Endometrium (tissue), 2 donors: Measurements from ENCODE around the gene GAB2.

Experiments
- FAIRE-seq: peaks from 2 replicates; lab custom pipeline; 2012; peaks lifted over from hg19 to GRCh38; lab: Jason Lieb, UNC
- donor health status: control.
- donor health status: control.

The GAB2 gene

GRCh38 chr11:78201096-78201818, 216.4 kb downstream of the GAB2 start:
- no peak for FAIRE-seq

GRCh38 chr11:78200553-78200952, 217.1 kb downstream of the GAB2 start:
- no peak for FAIRE-seq

DNA sequence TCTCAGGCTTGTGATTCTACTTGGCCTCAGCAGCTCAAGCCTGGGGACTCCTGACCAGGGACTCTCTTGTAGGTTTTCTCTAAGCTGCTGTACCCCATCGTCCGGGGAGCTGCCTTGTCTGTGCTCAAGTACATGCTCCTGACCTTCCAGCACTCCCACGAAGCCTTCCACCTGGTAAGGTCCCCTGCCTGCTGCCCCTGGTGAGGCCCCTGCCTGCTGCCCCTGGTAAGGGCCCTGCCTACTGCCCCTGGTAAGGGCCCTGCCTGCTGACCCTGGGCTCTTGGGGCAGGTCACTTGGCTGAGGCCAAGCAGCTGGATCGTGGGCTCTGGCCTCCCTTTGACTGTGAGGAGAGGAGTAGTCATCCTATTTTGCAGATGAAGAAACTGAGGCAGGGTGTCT, 217.6 kb downstream of the GAB2 start:
- FAIRE-seq, result no peak

DNA sequence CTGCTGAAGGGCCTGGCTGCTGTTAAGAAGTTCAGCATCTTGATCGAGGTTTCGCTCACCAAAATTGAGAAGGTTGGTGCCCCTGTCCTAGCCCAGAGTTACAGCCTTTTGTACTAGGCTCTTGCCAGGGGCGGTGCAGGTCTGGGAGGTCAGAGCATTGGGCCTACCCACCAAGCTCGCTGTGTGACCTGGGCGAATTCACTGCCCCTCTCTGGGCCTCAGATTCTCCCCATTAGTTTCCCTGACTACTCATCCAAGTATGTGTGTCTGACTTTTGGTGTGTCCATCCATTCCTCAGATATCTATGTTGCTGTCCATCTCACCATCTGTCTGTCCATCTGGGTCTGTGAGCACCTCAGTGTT, 218.0 kb downstream of the GAB2 start:
- no peak for FAIRE-seq

DNA sequence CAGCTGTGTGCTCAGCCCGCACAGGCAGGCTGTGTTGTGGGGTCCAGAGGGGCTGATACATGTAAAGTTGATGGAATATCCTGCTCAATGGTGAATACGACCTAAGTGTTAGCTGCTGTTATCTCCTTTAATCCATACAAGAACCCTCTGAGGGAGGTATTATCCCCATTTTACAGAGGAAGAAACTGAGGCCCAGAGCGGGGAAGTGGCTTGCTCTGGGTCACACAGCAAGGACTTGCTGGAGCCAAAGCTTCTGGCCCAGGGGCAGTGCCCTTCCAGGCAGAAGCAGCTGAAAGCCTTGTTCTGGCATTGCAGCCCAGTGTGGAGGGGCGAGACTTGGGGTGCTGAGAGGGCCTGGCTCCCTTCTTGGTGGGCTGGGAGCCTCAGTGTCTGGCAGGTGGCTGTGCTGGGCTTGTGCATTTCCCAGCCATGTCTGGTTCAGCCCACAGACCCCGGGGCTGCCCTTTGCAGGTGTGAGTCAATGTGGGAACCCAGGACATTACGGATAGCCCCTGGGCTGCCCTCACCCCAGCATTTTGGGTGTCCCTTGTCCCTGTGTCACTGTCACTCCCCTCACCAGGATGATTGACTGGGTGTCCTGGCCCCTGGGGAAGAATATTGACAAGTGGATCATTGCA, 218.5 kb downstream of the GAB2 start:
- FAIRE-seq, result no peak

- no peak for FAIRE-seq
Measured at GRCh38 chr11:78197816-78198215, 219.8 kb downstream of the GAB2 start.

DNA sequence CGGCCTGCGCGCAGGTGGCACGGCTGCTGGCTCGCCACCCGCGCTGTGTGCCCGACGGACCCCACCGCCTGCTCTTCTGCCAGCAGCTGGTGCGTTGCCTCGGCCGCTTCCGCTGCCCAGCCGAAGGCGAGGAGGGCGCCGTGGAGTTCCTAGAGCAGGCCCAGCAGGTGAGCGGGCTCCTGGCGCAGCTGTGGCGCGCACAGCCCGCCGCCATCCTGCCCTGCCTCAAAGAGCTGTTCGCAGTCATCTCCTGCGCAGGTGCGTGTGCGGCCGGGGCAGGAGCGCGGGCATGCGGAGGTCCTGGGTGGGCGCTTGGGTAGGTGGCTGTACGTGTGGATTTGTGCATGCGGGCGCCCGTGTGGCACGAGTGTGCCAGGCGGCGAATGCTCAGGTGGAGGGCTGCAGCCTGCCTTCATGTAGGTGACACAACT, 220.9 kb downstream of the GAB2 start:
- no peak for FAIRE-seq

DNA sequence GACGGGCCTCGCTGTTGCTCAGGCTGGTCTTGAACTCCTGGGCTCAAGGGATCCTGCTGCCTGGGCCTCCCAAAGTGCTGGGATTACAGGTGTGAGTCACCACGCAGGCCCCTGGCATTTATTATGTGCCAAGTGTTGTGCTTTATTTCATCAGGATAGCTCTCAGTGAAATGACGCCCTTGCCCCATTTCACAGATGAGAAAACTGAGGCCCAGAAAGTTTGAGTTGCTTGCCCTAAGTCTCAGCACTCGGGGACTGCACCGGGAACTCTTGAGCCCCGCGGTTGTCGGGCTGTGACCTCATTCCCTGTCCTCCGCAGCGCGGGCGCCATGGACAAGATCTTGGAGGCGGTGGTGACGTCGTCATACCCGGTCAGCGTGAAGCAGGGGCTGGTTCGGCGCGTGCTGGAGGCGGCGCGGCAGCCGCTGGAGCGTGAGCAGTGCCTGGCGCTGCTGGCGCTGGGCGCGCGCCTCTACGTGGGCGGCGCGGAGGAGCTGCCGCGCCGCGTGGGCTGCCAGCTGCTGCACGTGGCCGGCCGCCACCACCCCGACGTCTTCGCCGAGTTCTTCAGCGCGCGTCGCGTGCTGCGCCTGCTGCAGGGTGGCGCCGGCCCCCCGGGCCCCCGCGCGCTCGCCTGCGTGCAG, 221.6 kb downstream of the GAB2 start:
- no peak for FAIRE-seq

GRCh38 chr11:78194490-78194889, 223.1 kb downstream of the GAB2 start:
- no peak for FAIRE-seq

DNA sequence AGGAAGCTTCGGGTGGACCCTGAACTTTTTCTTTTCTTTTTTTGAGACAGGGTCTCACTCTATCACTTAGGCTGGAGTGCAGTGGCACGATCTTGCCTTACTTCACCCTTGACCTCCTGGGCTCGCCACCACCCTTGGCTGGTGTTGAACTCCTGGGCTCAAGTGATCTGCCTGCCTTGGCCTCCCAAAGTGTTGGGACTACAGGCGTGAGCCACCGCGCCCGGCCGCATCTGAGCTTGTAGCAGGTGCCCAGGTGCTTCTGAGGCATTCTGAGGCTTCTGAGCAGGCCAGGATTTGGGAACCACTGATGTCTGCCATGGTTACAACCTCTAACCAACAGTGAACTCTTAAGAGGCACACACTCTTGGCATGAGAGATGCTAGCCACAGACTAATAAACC, 223.8 kb downstream of the GAB2 start:
- FAIRE-seq, result no peak

DNA sequence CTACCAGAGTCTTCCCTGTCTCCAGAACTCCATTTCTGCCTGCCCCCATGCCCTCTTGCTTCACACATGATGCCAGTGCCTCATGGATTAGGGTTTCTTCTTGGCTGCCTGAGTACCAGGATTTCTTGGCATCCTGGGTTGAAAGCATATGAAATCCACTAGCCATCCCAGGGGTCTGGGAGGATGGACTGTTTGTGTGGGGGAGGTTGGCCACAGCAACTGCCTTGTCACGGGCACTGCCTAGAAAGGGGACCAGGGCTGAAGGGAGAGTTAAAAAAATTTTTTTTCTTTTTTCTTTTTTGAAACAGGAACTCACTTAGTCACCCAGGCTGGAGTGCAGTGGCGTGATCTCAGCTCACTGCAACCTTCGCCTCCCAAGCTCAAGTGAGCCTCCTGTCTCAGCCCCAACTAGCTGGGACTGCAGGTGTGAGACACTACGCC, 224.7 kb downstream of the GAB2 start:
- no peak for FAIRE-seq

- no peak for FAIRE-seq
Measured at GRCh38 chr11:78192223-78192719, 225.3 kb downstream of the GAB2 start.

GRCh38 chr11:78190871-78191538, 226.6 kb downstream of the GAB2 start:
- no peak for FAIRE-seq

GRCh38 chr11:78190374-78190773, 227.2 kb downstream of the GAB2 start:
- no peak for FAIRE-seq

DNA sequence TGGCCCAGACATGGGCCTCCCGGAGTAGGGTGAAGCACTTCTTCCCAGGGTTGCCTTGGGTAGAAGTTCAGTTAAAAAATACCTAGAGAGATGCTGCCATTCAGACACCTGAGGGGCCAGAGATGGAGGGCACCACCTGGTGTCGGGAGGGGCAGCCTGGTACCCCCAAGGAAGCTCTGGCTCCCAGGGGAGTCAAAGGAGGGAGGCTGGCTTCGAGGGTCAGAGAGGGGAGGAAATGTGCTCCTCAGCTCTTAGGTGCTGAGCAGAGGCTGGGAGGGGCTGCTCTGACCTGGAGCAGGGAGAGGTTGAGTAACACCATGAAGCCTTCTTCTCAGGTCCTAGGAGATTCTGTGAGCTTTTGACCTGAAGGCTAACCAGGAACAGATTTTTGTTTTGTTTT, 227.8 kb downstream of the GAB2 start:
- no peak for FAIRE-seq

- FAIRE-seq, result no peak
Measured at GRCh38 chr11:78189174-78189724, 228.4 kb downstream of the GAB2 start.

DNA sequence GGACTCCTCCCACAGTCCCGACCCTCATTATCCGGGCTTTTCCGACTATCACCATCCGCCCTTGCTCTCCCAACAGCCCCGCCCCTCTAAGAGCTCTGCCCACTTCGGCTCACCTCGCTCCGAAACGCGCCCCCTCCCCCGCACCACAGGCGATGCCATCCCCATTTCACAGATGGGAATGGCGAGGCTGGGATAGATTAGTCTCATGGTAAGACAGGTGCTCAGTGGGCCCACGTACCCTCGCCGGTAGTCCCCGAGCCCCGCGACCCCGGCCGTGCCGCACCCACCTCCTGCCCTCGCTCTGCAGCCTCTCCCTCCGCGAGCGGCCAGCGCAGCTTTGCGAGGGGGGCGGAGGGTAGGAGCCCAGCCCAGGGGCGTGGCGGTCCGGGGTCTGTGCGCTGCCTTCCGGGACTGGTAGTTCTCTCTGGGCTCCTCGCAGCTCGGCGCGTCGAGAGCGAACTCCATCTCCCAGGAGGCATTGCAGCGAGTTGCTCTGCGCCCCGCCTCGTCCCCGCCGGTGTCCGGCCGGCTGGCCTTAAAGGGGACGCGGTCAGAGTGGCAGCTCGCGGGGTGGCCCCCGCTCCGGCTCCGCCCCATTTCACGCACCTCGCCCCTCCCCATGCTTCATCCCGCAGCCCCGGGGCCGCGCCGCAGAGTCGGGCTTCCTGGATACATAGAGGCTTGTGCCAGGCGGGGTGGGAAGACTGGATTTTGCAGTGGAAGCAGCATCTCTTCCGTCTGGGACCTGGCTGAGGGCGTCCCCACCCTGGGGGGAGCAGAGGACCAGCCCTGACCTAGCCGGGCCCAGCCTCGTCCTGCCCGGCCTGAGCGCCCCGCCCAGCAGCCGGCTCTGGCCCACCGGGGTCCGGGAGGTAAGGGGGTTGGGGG, 229.1 kb downstream of the GAB2 start, which contains the start of the genes KCTD21 and USP35:
TSS of gene KCTD21 (minus strand) at position 341 of the 888 bp plus-strand sequence. CDS start 14,072 bp downstream, outside the sequence.
TSS of gene USP35 (plus strand) at position 634 of the 888 bp plus-strand sequence. CDS start 7,327 bp downstream, outside the sequence.
- FAIRE-seq, result peak; percentile 72

DNA sequence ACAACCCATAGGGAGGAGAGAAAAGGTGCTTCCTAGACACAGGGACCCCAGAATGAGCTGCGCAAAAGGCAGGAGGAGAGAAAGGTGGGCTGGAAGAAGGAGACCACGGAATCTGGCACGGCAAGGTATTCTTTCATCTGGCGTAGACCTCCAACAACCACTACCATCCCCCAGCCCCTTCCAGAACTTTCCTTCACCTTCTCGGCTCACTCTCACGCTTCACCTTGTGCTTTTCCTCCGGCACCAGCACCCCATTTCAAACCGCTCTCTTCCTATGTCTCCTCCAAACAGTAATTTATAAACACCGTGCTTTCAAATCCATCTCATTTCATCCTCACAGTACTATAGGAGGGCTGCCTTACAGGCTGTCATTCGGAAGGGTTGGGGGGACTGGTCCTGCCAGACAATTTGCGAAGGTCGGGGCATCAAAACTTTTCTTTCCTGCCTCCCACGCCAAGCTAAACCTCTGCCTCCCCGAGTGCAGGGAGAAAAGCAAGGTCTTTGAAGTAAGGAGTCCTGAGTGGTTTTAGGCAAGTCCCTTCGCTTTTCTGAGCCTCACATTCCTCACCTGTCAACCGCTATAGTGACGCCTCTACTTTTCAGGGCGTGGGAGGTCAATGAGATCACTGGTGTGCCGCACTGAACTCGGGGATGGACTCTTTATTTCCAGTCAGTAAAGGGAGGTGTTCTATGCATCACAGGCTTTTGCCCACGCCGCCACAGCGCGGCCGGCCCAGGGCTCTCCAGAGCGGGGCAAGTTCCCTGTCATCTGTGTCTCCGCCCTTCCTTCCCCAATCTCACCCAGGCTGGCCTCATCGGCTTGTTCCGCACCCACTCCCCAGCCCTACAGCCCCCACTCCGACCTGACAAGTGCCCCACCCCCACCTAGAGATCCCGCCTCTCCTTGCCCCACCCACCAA, 230.0 kb downstream of the GAB2 start:
- FAIRE-seq, result no peak

GRCh38 chr11:78181185-78181584, 236.4 kb downstream of the GAB2 start:
- FAIRE-seq, result no peak

DNA sequence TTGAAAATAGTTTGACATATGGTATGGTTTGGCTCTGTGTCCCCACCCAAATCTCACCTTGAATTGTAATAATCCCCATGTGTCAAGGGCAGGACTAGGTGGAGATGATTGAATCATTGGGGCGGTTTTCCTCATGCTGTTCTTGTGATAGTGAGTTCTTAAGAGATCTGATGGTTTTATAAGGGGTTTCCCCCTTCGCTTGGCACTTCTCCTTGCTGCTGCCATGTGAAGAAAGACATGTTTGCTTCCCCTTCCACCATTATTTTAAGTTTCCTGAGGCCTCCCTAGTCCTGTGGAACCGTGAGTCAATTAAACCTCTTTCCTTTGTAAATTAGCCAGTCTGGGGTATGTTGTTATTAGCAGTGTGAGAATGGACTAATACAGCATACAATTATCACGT, 236.9 kb downstream of the GAB2 start:
- FAIRE-seq, result no peak
